GM18519 (cell line): ENCODE results near the gene CYLD.

Experiments used
- ATAC-seq: cut with Tn5 transposase; IDR thresholded peaks from one replicate; pipeline ENCODE4 v1.9.1; 2021; ENCODE audit warnings: mild to moderate bottlenecking, moderate library complexity; ENCODE audit not compliant: unreplicated experiment, low FRiP score

Gene CYLD

GRCh38 chr16:50736448-50736847, 5.4 kb upstream of the CYLD start:
- ATAC-seq, result no peak

DNA sequence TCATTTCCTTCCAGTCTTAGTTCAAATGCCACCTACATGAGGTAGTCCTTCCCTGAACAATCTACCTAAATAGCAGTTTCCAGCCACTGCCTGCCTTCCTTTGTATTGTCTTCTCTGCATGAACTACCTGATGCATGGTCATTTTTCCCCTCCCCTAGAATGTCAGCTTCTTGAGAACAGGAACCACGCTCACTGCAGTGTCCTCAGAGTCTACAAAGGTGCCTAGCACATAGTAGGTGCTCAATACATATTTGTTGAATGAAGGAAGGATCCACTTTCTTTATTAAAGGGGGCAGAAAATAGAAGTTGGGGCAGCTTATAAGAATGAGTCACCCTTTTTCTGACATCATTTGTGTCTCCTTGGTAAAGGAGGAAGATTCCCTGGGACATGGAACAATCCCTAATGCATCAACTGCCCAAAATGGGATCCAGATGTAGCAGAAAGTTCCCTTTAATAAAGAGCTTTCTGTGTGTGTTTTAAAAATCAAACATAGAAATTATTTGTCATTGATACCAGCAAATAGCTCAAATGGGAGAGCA, 4.4 kb upstream of the CYLD start:
- ATAC-seq, result no peak

GRCh38 chr16:50739031-50739430, 2.9 kb upstream of the CYLD start:
- ATAC-seq, result no peak

GRCh38 chr16:50740736-50741135, 1.1 kb upstream of the CYLD start:
- ATAC-seq, result no peak

DNA sequence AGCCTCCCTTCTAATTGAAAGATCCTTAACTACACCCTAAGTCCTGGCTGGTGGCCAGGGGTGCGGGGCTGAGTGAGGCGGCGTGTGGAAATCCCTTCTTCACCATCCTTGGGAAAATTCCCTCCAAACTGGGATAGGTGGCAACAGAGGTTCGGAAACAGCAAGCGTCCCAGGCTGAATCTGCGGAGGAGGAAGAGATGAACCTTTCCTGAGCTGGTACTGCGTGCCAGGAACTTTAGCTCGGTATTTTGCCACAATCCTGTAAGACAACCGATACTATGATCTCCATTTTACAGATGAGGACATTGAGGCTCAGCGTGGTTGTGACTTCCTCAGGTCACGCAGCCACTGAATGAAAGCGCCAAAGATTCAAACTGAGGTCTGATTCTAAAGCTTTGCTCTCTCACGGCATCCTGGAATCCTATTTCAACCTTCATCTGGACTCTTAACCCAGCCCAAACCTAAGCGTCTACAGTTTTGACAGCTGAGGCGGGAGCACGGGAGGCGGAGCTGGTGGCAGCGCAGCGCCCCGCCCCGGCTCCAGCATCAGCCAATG, 583 bp upstream of the CYLD start:
- ATAC-seq, result no peak

DNA sequence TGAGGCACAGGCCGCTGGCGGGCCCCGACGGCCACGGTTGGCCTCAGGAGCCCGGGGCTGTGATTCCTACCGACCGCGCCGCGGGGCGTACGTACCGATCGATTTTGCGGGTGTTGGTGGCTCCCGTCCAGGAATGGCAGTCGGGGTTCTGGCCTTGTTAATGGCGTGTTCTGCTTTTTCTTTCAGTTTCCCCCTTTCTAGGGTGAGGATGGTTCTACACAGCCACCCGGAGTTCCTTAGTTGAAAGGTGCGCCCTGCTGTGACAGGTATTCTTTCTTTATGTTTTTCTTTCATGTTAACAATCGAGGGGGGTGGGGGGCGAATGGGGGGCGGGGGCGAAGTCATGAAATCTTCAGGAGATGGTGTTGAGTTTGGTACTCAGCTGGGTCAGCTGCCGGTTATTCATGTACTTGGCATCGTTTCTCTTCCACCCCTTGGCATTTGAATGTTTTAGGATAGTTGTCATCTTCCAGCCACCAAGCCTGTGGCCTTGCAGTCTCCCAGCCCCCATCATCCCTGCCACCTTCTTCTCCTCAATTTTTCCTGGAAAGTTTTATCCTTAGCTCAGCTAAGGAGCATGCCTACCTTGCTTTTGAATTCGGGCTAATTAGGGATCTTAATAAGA, 802 bp downstream of the CYLD start:
- no peak for ATAC-seq

DNA sequence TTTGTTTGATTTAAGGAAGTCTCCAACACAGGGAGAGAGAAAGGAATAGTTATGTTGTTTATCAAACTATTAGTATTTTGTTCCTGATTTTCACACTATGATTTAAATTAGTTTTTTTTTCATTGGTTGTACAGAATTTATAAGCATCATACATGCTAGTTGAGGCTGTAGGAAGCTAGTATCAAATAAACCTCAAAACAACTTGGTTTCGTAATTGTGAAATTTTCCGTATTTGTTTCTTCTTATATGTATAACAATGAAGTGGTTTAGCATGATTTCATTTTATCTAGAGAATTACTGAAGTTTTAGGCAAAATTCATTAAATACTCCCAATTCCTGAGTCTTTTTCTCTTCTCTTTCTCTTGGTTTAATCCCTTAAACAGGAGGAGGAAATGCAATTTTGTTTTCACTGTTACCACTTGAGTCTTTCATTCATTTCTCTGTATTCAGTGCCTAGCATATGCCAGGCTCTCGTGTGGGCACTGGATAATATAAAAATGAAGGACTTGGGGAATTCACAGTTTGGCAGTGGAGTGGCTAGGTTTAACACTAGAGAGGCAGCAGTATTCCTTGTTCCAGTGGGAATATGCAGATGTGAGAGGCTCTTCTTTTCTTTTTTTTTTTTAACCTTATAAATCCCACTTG, 1.8 kb downstream of the CYLD start:
- no peak for ATAC-seq

- ATAC-seq, result no peak
Measured at GRCh38 chr16:50744881-50745280, 3.0 kb downstream of the CYLD start.

GRCh38 chr16:50745940-50746339, 4.1 kb downstream of the CYLD start:
- no peak for ATAC-seq

DNA sequence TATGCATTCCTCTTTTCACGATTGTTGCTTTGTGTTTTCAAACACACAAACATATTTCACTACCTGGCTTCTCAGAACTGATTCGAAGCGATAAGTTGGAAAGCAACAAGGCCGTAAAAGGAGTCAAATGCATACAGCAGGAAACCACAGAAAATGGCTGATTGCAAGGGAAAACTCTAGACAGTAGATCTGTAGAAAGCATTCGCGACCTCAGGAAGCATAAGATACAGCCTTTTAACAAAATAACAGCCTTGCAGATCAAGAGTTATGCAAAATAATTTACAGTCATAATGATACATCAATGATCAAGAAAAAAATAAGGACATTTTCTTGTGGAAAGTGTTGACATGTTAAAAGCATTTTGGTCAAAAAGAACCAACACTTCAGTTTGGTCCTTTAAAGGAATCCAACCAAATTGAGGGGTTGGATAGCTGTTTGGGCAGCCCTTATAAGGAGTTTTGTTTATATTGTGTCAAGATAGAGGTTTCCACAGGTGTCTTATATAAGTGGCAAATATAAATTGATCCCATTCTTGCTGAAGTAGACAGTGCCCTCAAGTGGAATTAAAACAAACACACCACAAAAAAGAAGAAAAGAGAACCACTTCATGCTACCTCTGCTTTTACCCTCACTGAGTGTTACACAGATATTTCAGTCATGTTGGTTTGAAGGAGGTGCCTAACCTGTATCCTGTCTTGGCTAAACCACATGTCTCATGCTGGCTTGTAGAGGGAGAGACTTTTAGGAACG, 5.5 kb downstream of the CYLD start:
- no peak for ATAC-seq

GRCh38 chr16:50751528-50751927, 9.6 kb downstream of the CYLD start:
- ATAC-seq, result no peak

GRCh38 chr16:50752471-50753235, 10.8 kb downstream of the CYLD start:
- ATAC-seq, result no peak

GRCh38 chr16:50756473-50756872, 14.6 kb downstream of the CYLD start:
- no peak for ATAC-seq

DNA sequence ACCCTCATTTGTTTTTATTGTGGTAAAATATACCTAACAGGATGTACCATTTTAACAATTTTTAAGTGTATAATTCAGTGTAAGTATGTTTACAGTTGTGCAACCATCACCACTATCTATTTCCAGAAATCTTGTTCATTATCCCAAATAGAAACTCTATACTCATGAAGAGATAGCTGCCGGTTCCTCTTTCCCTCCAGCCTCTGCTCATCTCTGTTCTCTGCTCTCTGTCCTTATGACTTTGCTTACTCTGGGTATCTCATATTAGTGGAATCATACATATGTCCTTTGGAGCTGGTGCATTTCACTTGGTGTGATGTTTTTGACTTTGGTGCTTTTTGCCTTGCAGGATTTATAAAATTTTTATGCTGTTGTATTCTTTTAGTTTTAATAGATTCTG, 19.4 kb downstream of the CYLD start:
- ATAC-seq, result no peak

GRCh38 chr16:50762241-50762640, 20.4 kb downstream of the CYLD start:
- no peak for ATAC-seq

DNA sequence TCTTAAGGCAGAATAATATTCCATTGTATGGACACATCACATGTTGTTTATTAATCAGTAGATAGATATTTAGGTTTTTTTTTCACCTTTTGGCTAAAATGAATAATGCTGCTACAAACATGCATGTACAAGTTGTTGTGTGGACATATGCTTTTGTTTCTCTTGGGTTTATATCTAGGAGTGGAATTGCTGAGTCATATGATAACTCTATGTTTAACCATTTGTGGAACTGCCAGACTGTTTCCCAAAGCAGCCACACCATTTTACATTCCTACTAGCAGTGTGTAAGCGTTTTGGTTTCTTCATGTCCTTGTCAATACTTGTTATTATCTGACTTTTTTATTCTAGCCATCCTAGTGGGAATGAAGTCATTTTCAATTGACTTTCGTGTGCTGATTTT, 21.3 kb downstream of the CYLD start:
- ATAC-seq, result no peak

- ATAC-seq, result no peak
Measured at GRCh38 chr16:50765260-50765659, 23.4 kb downstream of the CYLD start.

DNA sequence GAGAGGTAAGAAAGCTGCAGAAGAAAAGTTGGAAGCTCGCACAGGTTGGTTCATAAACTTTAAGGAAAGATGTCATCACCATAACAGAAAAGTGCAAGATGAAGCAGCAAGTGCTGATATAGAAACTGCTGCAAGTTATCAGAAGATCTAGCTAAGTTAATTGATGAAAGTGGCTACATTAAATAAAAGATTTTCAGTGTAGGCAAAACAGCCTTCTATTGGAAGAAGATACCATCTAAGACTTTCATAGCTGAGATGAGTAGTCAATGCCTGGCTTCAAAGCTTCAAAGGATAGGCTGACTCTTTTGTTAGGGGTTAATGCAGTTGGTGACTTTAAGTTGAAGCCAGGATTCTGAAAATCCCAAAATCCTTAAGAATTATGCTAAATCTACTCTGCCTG, 24.0 kb downstream of the CYLD start:
- ATAC-seq, result no peak

- ATAC-seq, result no peak
Measured at GRCh38 chr16:50767197-50767596, 25.3 kb downstream of the CYLD start.

- no peak for ATAC-seq
Measured at GRCh38 chr16:50771366-50771765, 29.5 kb downstream of the CYLD start.

GRCh38 chr16:50774405-50774804, 32.5 kb downstream of the CYLD start:
- ATAC-seq, result no peak
